DOHH2 (cell line): ENCODE data around the gene MPZL2.

Experiments used
- H3F3A ChIP-seq: fragments of 200-600 bp; sonication (generic), shearing (Covaris generic); 2 replicates; pipeline ENCODE4 v1.6.0; 2016; ENCODE audit warnings: antibody characterized with exemption, mild to moderate bottlenecking; ENCODE audit not compliant: control insufficient read depth, insufficient read depth
- H3K27ac ChIP-seq: fragments of 200-600 bp; sonication (generic); 2 replicates; pipeline ENCODE4 v1.5.1; 2014; ENCODE audit warnings: low read depth, mild to moderate bottlenecking, low read length, moderate library complexity
- H3K27me3 ChIP-seq: fragments of 200-600 bp; sonication (generic); 2 replicates; pipeline ENCODE4 v1.6.1; 2014; ENCODE audit warnings: mild to moderate bottlenecking, low read length, mixed read lengths; ENCODE audit not compliant: control insufficient read depth
- H3K36me3 ChIP-seq: fragments of 200-600 bp; sonication (generic); 2 replicates; pipeline ENCODE4 v1.6.1; 2014; ENCODE audit warnings: mild to moderate bottlenecking, low read length, moderate library complexity, mixed read lengths; ENCODE audit not compliant: control insufficient read depth
- H3K4me1 ChIP-seq: fragments of 200-600 bp; sonication (generic); 2 replicates; pipeline ENCODE4 v1.6.1; 2014; ENCODE audit warnings: mild to moderate bottlenecking, low read length, mixed read lengths; ENCODE audit not compliant: control insufficient read depth
- H3K4me2 ChIP-seq: fragments of 200-600 bp; sonication (generic); 2 replicates; pipeline ENCODE4 v1.6.0; 2014; ENCODE audit warnings: mild to moderate bottlenecking, low read length, moderate library complexity
- H3K4me3 ChIP-seq: fragments of 200-600 bp; sonication (generic); 2 replicates; pipeline ENCODE4 v1.5.1; 2014; ENCODE audit warnings: mild to moderate bottlenecking, low read length, mixed read lengths
- H3K79me2 ChIP-seq: fragments of 200-600 bp; sonication (generic); 2 replicates; pipeline ENCODE4 v1.6.1; 2014; ENCODE audit warnings: mild to moderate bottlenecking, low read length, mixed read lengths; ENCODE audit not compliant: control insufficient read depth
- H3K9me2 ChIP-seq: fragments of 200-600 bp; sonication (generic); replicated peaks from 2 replicates; pipeline ENCODE4 v1.6.1; 2014; ENCODE audit warnings: mild to moderate bottlenecking, low read length, mixed read lengths; ENCODE audit not compliant: control insufficient read depth
- H3K9me3 ChIP-seq: fragments of 200-600 bp; sonication (generic); 2 replicates; pipeline ENCODE4 v1.6.1; 2014; ENCODE audit warnings: antibody characterized with exemption, low read length, mixed read lengths; ENCODE audit not compliant: control insufficient read depth, insufficient read depth
- H4K20me1 ChIP-seq: fragments of 200-600 bp; sonication (generic); 2 replicates; pipeline ENCODE4 v1.6.0; 2014; ENCODE audit warnings: low read depth, mild to moderate bottlenecking, antibody characterized with exemption, low read length, moderate library complexity; ENCODE audit not compliant: control insufficient read depth, insufficient read depth
- EZH2phosphoT487 ChIP-seq: fragments of 200-600 bp; sonication (generic); IDR thresholded peaks from 2 replicates; pipeline ENCODE4 v1.6.1; 2017; ENCODE audit warnings: borderline replicate concordance, mild to moderate bottlenecking, antibody characterized with exemption, low read length, moderate library complexity, mixed read lengths
- TF ChIP-seq, protein P1 (sequence below): fragments of 200-600 bp; sonication (generic); IDR thresholded peaks from one replicate; pipeline ENCODE4 v1.5.1; 2014; ENCODE audit warnings: antibody characterized with exemption, mild to moderate bottlenecking, low read depth, low read length; ENCODE audit not compliant: poor library complexity, severe bottlenecking

Gene MPZL2

DNA sequence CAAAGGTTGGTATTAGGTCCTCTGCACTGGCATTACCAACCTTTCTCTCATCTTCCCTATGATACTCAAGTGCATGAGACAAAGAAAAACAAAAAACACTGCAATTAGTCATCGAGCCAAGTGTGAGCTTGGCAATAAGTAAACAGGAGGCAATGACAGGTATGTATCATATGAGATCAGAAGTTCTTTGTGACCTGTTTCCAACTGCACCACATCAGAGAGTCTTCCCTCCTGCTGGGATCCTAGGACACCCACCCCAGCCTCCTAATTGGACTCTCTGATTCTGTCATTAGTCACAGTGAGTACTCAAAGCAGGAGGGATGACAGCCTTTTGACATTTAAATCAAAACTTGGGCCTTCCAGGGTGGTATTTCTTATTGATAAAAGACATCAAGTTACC lies 31.4 kb downstream of the MPZL2 start:
- H3K27me3 ChIP-seq = no peaks in the 10 kb centered on the region
- no peaks in the 10 kb centered on the region for H3K79me2 ChIP-seq
- no peaks in the 10 kb centered on the region; the same call in 1 of the 2 replicates for H3K36me3 ChIP-seq
- peaks cover 21% of the 10 kb centered on the region for H3K4me1 ChIP-seq
- H3K4me2 ChIP-seq = no peak overlapping the region
- TF ChIP-seq, protein P1, sequence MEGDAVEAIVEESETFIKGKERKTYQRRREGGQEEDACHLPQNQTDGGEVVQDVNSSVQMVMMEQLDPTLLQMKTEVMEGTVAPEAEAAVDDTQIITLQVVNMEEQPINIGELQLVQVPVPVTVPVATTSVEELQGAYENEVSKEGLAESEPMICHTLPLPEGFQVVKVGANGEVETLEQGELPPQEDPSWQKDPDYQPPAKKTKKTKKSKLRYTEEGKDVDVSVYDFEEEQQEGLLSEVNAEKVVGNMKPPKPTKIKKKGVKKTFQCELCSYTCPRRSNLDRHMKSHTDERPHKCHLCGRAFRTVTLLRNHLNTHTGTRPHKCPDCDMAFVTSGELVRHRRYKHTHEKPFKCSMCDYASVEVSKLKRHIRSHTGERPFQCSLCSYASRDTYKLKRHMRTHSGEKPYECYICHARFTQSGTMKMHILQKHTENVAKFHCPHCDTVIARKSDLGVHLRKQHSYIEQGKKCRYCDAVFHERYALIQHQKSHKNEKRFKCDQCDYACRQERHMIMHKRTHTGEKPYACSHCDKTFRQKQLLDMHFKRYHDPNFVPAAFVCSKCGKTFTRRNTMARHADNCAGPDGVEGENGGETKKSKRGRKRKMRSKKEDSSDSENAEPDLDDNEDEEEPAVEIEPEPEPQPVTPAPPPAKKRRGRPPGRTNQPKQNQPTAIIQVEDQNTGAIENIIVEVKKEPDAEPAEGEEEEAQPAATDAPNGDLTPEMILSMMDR = no peak
- no peak for TF ChIP-seq EZH2phosphoT487
- H3K27ac ChIP-seq = no peak overlapping the region
- no peaks in the 10 kb centered on the region for H4K20me1 ChIP-seq
- H3K9me3 ChIP-seq = no peaks in the 10 kb centered on the region
- H3K4me3 ChIP-seq = no peak overlapping the region
- H3K9me2 ChIP-seq = no peaks in the 10 kb centered on the region
- peaks cover 4% of the 10 kb centered on the region; the same call in 1 of the 2 replicates for H3F3A ChIP-seq

DNA sequence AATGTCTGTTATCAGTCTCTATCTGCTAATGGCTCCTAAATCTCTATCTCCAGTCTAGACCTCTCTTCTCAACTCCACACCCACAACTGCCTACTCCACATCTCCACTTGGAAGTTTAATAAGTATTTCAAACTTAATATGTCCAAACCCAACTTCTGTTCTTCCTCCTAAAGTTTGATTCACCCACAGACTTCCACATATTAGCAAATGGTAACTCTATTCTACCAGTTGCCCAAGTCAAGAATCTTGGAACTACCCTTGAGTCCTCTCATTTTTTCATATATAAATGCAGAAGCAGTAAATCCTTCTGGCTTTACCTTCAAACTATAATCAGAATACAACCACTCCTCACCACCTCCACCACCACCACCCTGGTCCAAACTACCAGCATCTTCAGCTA lies 32.6 kb downstream of the MPZL2 start:
- Histone ChIP-seq H3K79me2 (no peaks in the 10 kb centered on the region), H3F3A (peaks cover 4% of the 10 kb centered on the region; the same call in 1 of the 2 replicates), H3K27me3 (no peaks in the 10 kb centered on the region), H3K27ac (no peak overlapping the region), H3K9me3 (no peaks in the 10 kb centered on the region), H3K36me3 (no peaks in the 10 kb centered on the region; the same call in 1 of the 2 replicates), H3K4me1 (peaks cover 33% of the 10 kb centered on the region), H3K4me3 (no peak overlapping the region), H3K9me2 (no peaks in the 10 kb centered on the region), H3K4me2 (no peak overlapping the region), H4K20me1 (no peaks in the 10 kb centered on the region)
- no peak for TF ChIP-seq EZH2phosphoT487
- TF ChIP-seq, protein P1 = no peak

DNA sequence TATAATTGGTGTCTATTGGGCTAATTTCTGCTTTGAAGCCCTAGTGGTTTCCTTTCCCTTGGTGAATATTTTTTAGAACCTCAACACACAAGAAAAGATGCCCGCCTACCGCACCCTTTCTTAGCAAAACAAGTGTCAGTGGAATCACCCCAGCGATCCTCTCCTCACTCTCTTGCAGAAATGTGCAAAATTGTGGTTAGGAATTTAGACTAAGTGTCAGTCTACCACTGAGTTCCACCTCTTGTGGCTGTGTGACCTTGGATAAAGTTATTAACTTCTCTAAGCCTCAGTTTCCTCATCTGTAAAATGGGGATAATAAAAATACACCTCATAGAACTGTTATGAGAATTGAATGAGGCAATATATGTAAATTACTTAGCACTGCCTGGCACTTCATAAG lies 34.0 kb downstream of the MPZL2 start:
- Histone ChIP-seq H3K9me2 (no peaks in the 10 kb centered on the region), H3F3A (peaks cover 4% of the 10 kb centered on the region; the same call in 1 of the 2 replicates), H3K4me1 (peaks cover 47% of the 10 kb centered on the region), H3K27ac (no peak overlapping the region), H3K4me3 (no peak overlapping the region), H3K27me3 (no peaks in the 10 kb centered on the region), H3K79me2 (no peaks in the 10 kb centered on the region), H3K4me2 (no peak overlapping the region), H3K9me3 (no peaks in the 10 kb centered on the region), H4K20me1 (no peaks in the 10 kb centered on the region), H3K36me3 (no peaks in the 10 kb centered on the region; the same call in 1 of the 2 replicates)
- TF ChIP-seq, protein P1 = no peak
- TF ChIP-seq EZH2phosphoT487 = no peak
